Progenitor cell of endocrine pancreas (in vitro differentiated cells): ENCODE measurements around the gene PGRMC2. TPM values are rescaled to one million over a fixed set of nuclear protein-coding genes. Genes with fewer than 3 reads are reported as not detected.

Source experiments
- DNase-seq: peaks from one replicate; pipeline ENCODE4 v3.0.0; 2021; ENCODE audit warnings: low spot score; ENCODE audit not compliant: unreplicated experiment
- H3K27ac Mint-ChIP-seq: 2 replicates; pipeline ENCODE4 v1.8.0; 2021; ENCODE audit warnings: mild to moderate bottlenecking, moderate library complexity, mixed read lengths
- H3K27me3 Mint-ChIP-seq: 2 replicates; pipeline ENCODE4 v1.8.0; 2021; ENCODE audit warnings: mixed read lengths
- H3K36me3 Mint-ChIP-seq: 2 replicates; pipeline ENCODE4 v1.8.0; 2022; ENCODE audit warnings: mixed read lengths; ENCODE audit not compliant: insufficient read depth
- H3K4me1 Mint-ChIP-seq: 2 replicates; pipeline ENCODE4 v1.8.0; 2021; ENCODE audit warnings: low read depth, mixed read lengths
- H3K4me3 Mint-ChIP-seq: 2 replicates; pipeline ENCODE4 v1.8.0; 2021; ENCODE audit warnings: low read depth, mild to moderate bottlenecking, moderate library complexity, mixed read lengths
- H3K9me3 Mint-ChIP-seq: 2 replicates; pipeline ENCODE4 v1.8.0; 2021; ENCODE audit warnings: low read depth, mixed read lengths
- total RNA-seq: library from RNA; stranded (reverse); gene quantifications from 2 replicates; pipeline ENCODE4 v1.2.1, GENCODE V29; 2021
- TF ChIP-seq, protein P1 (sequence below): fragments of 200-600 bp; sonication (generic); IDR thresholded peaks from one replicate; pipeline ENCODE4 v1.5.0; 2021; ENCODE audit warnings: antibody characterized with exemption, mild to moderate bottlenecking; ENCODE audit not compliant: unreplicated experiment

The PGRMC2 gene
- total RNA-seq, 1 donor from 2014 or later, result 65.1 TPM

DNA sequence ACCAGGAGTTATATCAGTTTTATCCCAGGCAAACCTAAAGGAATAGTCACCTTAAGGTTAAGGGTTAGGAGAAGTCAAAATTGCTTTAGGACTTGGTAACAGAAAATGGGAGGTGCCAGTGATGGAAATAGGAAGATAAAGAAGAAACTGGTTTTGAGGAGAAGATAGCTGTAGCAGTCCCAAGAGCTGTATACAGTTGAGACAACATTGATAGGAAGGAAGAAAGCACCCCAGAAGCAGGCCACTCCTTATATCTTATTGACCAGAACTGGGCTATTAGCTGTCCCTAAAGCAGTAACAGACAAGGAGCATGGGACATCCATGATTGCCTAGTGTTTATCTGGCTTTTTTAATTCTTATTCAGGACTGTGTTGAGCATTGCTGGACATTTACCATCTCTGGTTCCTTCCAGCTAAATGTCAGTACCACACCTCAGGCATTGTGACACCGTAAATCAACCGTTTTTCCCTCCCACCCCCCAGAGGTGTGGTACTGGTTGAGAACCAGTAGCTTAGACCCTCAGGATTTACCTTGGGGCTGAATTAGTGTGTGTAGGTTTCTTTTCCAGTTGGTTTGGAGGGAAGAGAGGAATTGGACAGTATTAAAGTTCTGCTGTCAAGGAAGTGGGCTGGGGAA, 2.0 kb upstream of the PGRMC2 start:
- H3K36me3 Mint-ChIP-seq, result no peaks in the 10 kb centered on the region
- no peaks in the 10 kb centered on the region for H3K9me3 Mint-ChIP-seq
- H3K4me1 Mint-ChIP-seq, result peaks cover 15% of the 10 kb centered on the region
- H3K4me3 Mint-ChIP-seq, result no peak overlapping the region
- H3K27ac Mint-ChIP-seq, result no peak overlapping the region
- no peaks in the 10 kb centered on the region for H3K27me3 Mint-ChIP-seq
- DNase-seq, result no peak
- TF ChIP-seq, protein P1, sequence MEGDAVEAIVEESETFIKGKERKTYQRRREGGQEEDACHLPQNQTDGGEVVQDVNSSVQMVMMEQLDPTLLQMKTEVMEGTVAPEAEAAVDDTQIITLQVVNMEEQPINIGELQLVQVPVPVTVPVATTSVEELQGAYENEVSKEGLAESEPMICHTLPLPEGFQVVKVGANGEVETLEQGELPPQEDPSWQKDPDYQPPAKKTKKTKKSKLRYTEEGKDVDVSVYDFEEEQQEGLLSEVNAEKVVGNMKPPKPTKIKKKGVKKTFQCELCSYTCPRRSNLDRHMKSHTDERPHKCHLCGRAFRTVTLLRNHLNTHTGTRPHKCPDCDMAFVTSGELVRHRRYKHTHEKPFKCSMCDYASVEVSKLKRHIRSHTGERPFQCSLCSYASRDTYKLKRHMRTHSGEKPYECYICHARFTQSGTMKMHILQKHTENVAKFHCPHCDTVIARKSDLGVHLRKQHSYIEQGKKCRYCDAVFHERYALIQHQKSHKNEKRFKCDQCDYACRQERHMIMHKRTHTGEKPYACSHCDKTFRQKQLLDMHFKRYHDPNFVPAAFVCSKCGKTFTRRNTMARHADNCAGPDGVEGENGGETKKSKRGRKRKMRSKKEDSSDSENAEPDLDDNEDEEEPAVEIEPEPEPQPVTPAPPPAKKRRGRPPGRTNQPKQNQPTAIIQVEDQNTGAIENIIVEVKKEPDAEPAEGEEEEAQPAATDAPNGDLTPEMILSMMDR, result no peak

DNA sequence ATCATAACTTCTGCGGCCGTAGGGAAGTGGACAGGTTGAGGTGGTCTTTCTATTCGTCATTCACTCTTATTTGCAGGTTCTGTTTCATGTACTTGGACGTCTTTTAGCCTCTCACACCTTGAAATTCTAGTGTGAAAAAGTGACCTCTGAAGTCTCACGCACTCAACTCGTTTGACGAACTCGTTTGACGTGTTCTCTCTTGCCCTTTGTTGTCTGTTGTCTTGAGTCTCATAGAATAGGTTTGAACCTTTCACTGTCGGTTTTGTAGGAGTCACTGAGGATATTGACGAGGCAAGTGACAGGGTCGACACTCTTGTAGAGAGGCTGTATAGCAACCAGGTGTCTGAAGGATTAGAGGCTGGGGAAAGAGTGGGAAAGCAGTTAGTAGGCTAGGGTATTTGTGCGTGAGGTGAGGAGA, 1.1 kb upstream of the PGRMC2 start:
- TF ChIP-seq, protein P1, result no peak
- peak overlapping the region; percentile 95 for H3K27ac Mint-ChIP-seq
- no peaks in the 10 kb centered on the region for H3K27me3 Mint-ChIP-seq
- H3K9me3 Mint-ChIP-seq, result no peaks in the 10 kb centered on the region
- peaks cover 2% of the 10 kb centered on the region for H3K36me3 Mint-ChIP-seq
- no peak for DNase-seq
- H3K4me3 Mint-ChIP-seq, result peak overlapping the region; percentile 96
- H3K4me1 Mint-ChIP-seq, result peaks cover 20% of the 10 kb centered on the region

DNA sequence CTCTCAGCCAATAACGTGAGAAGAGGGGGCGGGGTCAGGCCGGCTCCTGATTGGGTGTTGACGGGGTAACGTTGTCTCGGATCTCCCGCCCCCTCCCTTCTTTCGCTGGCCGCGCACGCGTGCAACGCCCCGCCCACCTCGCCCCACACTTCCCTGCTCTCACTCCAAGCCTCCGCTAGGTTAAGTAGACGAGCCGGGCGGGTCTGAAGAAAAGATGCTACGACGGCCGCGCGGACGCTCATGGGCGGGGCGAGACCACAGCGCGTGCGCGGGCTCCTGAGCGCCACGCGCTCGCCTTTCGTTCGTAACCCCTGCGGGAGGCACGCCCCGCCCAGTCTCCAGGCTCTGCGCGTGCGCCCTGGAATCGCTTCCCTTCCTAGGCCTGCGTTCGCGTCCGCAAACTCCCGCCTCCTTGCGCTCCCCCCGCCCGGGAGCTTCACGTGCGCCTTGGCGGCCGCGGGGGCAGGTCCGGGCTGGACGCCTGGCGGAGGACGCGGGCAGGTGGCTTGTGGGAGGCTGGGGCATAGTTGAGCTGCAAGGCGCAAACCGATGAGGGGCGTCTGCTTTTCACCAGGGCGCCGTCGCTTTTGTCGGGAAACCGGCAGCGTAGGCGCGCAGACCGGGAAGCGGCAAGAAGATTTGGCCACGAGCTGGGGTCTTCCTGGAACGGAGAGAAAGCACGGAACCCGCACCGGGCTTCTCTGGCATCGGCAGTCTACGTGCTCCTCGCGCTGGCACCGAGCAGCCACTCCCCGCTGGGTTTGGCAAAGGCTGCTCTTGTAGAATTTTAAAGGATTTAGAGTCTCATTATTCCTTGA, 467 bp upstream of the PGRMC2 start:
- peak overlapping the region; percentile 95 for H3K27ac Mint-ChIP-seq
- TF ChIP-seq, protein P1, result peak; percentile 49
- H3K4me1 Mint-ChIP-seq, result peaks cover 22% of the 10 kb centered on the region
- H3K4me3 Mint-ChIP-seq, result peak overlapping the region; percentile 96
- H3K27me3 Mint-ChIP-seq, result no peaks in the 10 kb centered on the region
- no peaks in the 10 kb centered on the region for H3K9me3 Mint-ChIP-seq
- DNase-seq, result peak; percentile 98
- peaks cover 3% of the 10 kb centered on the region for H3K36me3 Mint-ChIP-seq

DNA sequence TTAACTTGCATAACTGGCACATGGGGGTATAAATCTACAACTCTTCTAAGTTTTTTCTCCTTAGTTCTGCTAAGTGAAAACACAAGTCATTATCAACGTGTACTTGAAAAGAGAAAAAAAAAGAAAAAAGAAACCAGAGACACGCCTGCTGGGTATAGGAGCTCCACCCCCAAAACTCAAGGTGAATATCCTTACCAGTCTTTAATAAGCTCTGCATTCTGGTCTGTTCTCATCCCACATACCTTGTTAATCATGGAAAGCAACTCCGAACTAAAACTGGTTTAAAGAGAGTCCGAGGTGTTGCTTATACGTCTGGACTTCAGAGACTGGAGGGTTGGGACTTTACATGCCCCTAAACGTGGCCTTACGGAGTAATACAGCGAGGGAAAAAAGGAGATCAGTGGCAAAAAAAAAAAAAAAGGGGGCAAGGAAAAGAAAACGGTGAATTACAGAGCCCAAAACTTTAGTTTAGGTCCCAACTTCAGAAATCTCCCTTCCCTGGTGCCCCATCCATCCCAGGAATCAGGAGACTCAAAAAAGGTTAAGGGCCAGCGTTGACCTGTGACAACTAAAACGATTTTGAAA, 1.0 kb downstream of the PGRMC2 start:
- no peaks in the 10 kb centered on the region for H3K9me3 Mint-ChIP-seq
- H3K27me3 Mint-ChIP-seq, result no peaks in the 10 kb centered on the region
- peak overlapping the region; percentile 96 for H3K4me3 Mint-ChIP-seq
- peaks cover 5% of the 10 kb centered on the region for H3K36me3 Mint-ChIP-seq
- DNase-seq, result no peak
- H3K4me1 Mint-ChIP-seq, result peaks cover 25% of the 10 kb centered on the region
- TF ChIP-seq, protein P1, result no peak
- H3K27ac Mint-ChIP-seq, result peak overlapping the region; percentile 98
